HepG2 (cell line): ENCODE results near the gene CNTROB. TPM values are rescaled to one million over a fixed set of nuclear protein-coding genes. Genes with fewer than 3 reads are reported as not detected.
A peak's percentile ranks its signal among the peaks of the same experiment; 100 is the strongest.

ENCODE experiments used
- ATF1 ChIP-seq: IDR thresholded peaks from 2 replicates; pipeline ENCODE4 v1.6.1; 2016; ENCODE audit warnings: mild to moderate bottlenecking, control low read depth
- ELF1 ChIP-seq: sonication (generic); formaldehyde crosslinking; IDR thresholded peaks from 2 replicates; pipeline ENCODE4 v1.4.0; 2020; ENCODE audit warnings: missing genetic modification reagents
- FOXM1 ChIP-seq: sonication (generic); formaldehyde crosslinking; IDR thresholded peaks from 2 replicates; pipeline ENCODE4 v1.5.0; 2020; ENCODE audit warnings: missing genetic modification reagents
- GABPB1 ChIP-seq: IDR thresholded peaks from 2 replicates; pipeline ENCODE4 v1.6.1; 2016; ENCODE audit warnings: mild to moderate bottlenecking, missing genetic modification reagents, moderate library complexity, missing compliant biosample characterization
- HIVEP1 ChIP-seq: sonication (generic); formaldehyde crosslinking; IDR thresholded peaks from 2 replicates; pipeline ENCODE4 v1.4.0; 2020; ENCODE audit warnings: mild to moderate bottlenecking, missing genetic modification reagents
- HOXD1 ChIP-seq: sonication (generic); formaldehyde crosslinking; IDR thresholded peaks from 2 replicates; pipeline ENCODE4 v1.5.0; 2020; ENCODE audit warnings: missing genetic modification reagents
- NBN ChIP-seq: fragments of 450-650 bp; conservative IDR thresholded peaks from 2 replicates; pipeline ENCODE4 v1.6.1; 2017
- SALL1 ChIP-seq: sonication (generic); formaldehyde crosslinking; IDR thresholded peaks from 2 replicates; pipeline ENCODE4 v1.8.0; 2022; ENCODE audit warnings: mild to moderate bottlenecking, missing genetic modification reagents
- polyA plus RNA-seq, 8 experiments: library from polyadenylated mRNA; depleted of rRNA in 3 of 8; stranded (reverse) in 7 of 8; unstranded in 1 of 8; fragments of >200 nt; fragmentation: Illumina TruSeq in 4 of 8; extraction: Trizol in 4 of 8; gene quantifications; 2 replicates each; pipeline versions ENCODE4 v1.2.1 to v1.2.3, GENCODE V29; 2011 to 2016; ENCODE audit warnings: low read depth in 4 of 8, missing spikeins in 1 of 8, mixed read lengths in 1 of 8; ENCODE audit not compliant: insufficient read depth in 1 of 8
- total RNA-seq, 5 experiments: library from RNA; depleted of rRNA; stranded (reverse); fragments of >200 nt; fragmentation: Illumina TruSeq; extraction: Trizol; gene quantifications; 2 replicates each; pipeline ENCODE4 v1.2.3, GENCODE V29; 2016; ENCODE audit warnings: low read depth in 1 of 5
- TF ChIP-seq, protein P1 (sequence below): sonication (generic); formaldehyde crosslinking; conservative IDR thresholded peaks from 2 replicates; pipeline ENCODE4 v1.8.0; 2022; ENCODE audit warnings: missing genetic modification reagents
- TF ChIP-seq, protein P2 (sequence below): sonication (generic); formaldehyde crosslinking; IDR thresholded peaks from 2 replicates; pipeline ENCODE4 v1.8.0; 2022; ENCODE audit warnings: mild to moderate bottlenecking, missing genetic modification reagents
- TF ChIP-seq, protein P3 (sequence below): sonication (generic); formaldehyde crosslinking; IDR thresholded peaks from 2 replicates; pipeline ENCODE4 v1.5.0; 2020; ENCODE audit warnings: mild to moderate bottlenecking, missing genetic modification reagents
- TF ChIP-seq, protein P4 (sequence below): sonication (generic); formaldehyde crosslinking; IDR thresholded peaks from 2 replicates; pipeline ENCODE4 v1.4.0; 2020; ENCODE audit warnings: low read depth, mild to moderate bottlenecking, missing genetic modification reagents
- TF ChIP-seq, protein P5 (sequence below): sonication (generic); formaldehyde crosslinking; IDR thresholded peaks from 2 replicates; pipeline ENCODE4 v1.4.0; 2020; ENCODE audit warnings: missing genetic modification reagents, mild to moderate bottlenecking, borderline replicate concordance
- TF ChIP-seq, protein P6 (sequence below): sonication (generic); formaldehyde crosslinking; IDR thresholded peaks from 2 replicates; pipeline ENCODE4 v1.4.0; 2020; ENCODE audit warnings: missing genetic modification reagents
- TF ChIP-seq, protein P7 (sequence below): sonication (generic); formaldehyde crosslinking; IDR thresholded peaks from 2 replicates; pipeline ENCODE4; 2020; ENCODE audit warnings: missing genetic modification reagents, mild to moderate bottlenecking, borderline replicate concordance

The CNTROB gene
- total and polyA plus RNA-seq, 2 of the 13 experiments (the other 11 are each of a cell fraction or from before 2014, with no cell fraction given) = 21.2 to 24.1 TPM

DNA sequence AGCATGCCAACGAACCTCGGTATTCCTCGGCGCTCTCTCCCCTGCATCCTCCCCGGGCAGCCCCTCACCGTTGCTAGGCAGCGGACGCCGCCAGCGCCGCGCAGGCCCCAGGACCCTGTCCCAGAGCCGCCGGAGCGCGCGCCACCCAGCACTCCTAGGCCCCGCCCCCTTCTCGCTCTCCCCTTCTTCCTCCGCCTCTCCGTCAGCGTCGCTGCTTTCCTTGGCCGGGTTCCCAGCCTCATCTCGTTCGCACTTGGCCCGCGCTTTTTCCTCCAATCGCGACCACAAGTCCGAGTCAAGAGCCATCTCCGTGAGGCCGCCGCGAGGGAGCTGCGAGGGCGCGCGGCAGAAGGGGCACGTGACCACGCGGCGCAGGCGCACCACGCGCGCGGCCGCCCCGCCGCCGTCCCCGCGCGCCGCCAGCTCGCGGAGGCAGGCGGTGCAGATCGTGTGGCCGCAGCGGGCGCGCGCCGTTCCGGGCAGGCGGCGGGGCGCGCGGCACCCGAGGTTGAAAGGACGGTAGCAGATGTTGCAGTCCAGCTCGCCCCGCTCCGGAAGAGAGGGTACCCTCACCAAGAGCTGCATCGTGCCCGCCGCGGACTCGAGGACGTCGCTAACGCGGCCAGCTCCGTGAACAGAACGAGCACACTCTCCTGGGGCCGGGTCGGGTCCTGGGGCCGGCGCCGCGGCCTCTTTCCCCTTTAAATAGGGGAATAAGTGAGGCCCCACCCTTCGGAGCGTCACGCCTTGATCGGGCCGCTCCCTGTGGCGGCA, 16.2 kb upstream of the CNTROB start, which contains the start of gene RNF227 (continued):
- TF ChIP-seq, protein P1, sequence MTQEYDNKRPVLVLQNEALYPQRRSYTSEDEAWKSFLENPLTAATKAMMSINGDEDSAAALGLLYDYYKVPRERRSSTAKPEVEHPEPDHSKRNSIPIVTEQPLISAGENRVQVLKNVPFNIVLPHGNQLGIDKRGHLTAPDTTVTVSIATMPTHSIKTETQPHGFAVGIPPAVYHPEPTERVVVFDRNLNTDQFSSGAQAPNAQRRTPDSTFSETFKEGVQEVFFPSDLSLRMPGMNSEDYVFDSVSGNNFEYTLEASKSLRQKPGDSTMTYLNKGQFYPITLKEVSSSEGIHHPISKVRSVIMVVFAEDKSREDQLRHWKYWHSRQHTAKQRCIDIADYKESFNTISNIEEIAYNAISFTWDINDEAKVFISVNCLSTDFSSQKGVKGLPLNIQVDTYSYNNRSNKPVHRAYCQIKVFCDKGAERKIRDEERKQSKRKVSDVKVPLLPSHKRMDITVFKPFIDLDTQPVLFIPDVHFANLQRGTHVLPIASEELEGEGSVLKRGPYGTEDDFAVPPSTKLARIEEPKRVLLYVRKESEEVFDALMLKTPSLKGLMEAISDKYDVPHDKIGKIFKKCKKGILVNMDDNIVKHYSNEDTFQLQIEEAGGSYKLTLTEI (CRISPR knock-in tag) = no peak
- TF ChIP-seq, protein P2, sequence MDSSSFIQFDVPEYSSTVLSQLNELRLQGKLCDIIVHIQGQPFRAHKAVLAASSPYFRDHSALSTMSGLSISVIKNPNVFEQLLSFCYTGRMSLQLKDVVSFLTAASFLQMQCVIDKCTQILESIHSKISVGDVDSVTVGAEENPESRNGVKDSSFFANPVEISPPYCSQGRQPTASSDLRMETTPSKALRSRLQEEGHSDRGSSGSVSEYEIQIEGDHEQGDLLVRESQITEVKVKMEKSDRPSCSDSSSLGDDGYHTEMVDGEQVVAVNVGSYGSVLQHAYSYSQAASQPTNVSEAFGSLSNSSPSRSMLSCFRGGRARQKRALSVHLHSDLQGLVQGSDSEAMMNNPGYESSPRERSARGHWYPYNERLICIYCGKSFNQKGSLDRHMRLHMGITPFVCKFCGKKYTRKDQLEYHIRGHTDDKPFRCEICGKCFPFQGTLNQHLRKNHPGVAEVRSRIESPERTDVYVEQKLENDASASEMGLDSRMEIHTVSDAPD (CRISPR knock-in tag) = no peak
- TF ChIP-seq, protein P3, sequence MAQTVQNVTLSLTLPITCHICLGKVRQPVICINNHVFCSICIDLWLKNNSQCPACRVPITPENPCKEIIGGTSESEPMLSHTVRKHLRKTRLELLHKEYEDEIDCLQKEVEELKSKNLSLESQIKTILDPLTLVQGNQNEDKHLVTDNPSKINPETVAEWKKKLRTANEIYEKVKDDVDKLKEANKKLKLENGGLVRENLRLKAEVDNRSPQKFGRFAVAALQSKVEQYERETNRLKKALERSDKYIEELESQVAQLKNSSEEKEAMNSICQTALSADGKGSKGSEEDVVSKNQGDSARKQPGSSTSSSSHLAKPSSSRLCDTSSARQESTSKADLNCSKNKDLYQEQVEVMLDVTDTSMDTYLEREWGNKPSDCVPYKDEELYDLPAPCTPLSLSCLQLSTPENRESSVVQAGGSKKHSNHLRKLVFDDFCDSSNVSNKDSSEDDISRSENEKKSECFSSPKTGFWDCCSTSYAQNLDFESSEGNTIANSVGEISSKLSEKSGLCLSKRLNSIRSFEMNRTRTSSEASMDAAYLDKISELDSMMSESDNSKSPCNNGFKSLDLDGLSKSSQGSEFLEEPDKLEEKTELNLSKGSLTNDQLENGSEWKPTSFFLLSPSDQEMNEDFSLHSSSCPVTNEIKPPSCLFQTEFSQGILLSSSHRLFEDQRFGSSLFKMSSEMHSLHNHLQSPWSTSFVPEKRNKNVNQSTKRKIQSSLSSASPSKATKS (CRISPR knock-in tag) = no peak
- TF ChIP-seq, protein P4, sequence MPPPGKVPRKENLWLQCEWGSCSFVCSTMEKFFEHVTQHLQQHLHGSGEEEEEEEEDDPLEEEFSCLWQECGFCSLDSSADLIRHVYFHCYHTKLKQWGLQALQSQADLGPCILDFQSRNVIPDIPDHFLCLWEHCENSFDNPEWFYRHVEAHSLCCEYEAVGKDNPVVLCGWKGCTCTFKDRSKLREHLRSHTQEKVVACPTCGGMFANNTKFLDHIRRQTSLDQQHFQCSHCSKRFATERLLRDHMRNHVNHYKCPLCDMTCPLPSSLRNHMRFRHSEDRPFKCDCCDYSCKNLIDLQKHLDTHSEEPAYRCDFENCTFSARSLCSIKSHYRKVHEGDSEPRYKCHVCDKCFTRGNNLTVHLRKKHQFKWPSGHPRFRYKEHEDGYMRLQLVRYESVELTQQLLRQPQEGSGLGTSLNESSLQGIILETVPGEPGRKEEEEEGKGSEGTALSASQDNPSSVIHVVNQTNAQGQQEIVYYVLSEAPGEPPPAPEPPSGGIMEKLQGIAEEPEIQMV (CRISPR knock-in tag) = 0 out of 2 replicates have a peak, but pooled peaks have one; percentile 46
- no peak for TF ChIP-seq ATF1 (CRISPR knock-in tag)
- TF ChIP-seq ELF1 (CRISPR knock-in tag) = no peak
- TF ChIP-seq, protein P5, sequence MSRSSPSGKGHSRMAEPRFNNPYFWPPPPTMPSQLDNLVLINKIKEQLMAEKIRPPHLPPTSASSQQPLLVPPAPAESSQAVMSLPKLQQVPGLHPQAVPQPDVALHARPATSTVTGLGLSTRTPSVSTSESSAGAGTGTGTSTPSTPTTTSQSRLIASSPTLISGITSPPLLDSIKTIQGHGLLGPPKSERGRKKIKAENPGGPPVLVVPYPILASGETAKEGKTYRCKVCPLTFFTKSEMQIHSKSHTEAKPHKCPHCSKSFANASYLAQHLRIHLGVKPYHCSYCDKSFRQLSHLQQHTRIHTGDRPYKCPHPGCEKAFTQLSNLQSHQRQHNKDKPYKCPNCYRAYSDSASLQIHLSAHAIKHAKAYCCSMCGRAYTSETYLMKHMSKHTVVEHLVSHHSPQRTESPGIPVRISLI = no peak
- TF ChIP-seq, protein P6, sequence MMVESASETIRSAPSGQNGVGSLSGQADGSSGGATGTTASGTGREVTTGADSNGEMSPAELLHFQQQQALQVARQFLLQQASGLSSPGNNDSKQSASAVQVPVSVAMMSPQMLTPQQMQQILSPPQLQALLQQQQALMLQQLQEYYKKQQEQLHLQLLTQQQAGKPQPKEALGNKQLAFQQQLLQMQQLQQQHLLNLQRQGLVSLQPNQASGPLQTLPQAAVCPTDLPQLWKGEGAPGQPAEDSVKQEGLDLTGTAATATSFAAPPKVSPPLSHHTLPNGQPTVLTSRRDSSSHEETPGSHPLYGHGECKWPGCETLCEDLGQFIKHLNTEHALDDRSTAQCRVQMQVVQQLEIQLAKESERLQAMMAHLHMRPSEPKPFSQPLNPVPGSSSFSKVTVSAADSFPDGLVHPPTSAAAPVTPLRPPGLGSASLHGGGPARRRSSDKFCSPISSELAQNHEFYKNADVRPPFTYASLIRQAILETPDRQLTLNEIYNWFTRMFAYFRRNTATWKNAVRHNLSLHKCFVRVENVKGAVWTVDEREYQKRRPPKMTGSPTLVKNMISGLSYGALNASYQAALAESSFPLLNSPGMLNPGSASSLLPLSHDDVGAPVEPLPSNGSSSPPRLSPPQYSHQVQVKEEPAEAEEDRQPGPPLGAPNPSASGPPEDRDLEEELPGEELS = no peak
- TF ChIP-seq HIVEP1 = no peak
- peak; percentile 62; the same call in 1 of the 2 replicates for TF ChIP-seq GABPB1 (CRISPR knock-in tag)
- TF ChIP-seq HOXD1 (CRISPR knock-in tag) = peak; percentile 47; the same call in 1 of the 2 replicates
- TF ChIP-seq FOXM1 = no peak
- peak; percentile 93 for TF ChIP-seq SALL1
- no peak for TF ChIP-seq NBN
- TF ChIP-seq, protein P7, sequence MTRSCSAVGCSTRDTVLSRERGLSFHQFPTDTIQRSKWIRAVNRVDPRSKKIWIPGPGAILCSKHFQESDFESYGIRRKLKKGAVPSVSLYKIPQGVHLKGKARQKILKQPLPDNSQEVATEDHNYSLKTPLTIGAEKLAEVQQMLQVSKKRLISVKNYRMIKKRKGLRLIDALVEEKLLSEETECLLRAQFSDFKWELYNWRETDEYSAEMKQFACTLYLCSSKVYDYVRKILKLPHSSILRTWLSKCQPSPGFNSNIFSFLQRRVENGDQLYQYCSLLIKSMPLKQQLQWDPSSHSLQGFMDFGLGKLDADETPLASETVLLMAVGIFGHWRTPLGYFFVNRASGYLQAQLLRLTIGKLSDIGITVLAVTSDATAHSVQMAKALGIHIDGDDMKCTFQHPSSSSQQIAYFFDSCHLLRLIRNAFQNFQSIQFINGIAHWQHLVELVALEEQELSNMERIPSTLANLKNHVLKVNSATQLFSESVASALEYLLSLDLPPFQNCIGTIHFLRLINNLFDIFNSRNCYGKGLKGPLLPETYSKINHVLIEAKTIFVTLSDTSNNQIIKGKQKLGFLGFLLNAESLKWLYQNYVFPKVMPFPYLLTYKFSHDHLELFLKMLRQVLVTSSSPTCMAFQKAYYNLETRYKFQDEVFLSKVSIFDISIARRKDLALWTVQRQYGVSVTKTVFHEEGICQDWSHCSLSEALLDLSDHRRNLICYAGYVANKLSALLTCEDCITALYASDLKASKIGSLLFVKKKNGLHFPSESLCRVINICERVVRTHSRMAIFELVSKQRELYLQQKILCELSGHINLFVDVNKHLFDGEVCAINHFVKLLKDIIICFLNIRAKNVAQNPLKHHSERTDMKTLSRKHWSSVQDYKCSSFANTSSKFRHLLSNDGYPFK (CRISPR knock-in tag) = no peak; the same call in 1 of the 2 replicates
